GM19395 (cell line): ENCODE results near the gene PLBD2.
"Not testable (repeated sequence)": the region's sequence is repeated elsewhere in the genome, so short reads cannot be mapped to it uniquely, and the experiment has no call there.

Source experiments
- ATAC-seq: cut with Tn5 transposase; IDR thresholded peaks from one replicate; pipeline ENCODE4 v1.9.1; 2021; ENCODE audit warnings: mild to moderate bottlenecking, moderate library complexity; ENCODE audit not compliant: unreplicated experiment

The PLBD2 gene

DNA sequence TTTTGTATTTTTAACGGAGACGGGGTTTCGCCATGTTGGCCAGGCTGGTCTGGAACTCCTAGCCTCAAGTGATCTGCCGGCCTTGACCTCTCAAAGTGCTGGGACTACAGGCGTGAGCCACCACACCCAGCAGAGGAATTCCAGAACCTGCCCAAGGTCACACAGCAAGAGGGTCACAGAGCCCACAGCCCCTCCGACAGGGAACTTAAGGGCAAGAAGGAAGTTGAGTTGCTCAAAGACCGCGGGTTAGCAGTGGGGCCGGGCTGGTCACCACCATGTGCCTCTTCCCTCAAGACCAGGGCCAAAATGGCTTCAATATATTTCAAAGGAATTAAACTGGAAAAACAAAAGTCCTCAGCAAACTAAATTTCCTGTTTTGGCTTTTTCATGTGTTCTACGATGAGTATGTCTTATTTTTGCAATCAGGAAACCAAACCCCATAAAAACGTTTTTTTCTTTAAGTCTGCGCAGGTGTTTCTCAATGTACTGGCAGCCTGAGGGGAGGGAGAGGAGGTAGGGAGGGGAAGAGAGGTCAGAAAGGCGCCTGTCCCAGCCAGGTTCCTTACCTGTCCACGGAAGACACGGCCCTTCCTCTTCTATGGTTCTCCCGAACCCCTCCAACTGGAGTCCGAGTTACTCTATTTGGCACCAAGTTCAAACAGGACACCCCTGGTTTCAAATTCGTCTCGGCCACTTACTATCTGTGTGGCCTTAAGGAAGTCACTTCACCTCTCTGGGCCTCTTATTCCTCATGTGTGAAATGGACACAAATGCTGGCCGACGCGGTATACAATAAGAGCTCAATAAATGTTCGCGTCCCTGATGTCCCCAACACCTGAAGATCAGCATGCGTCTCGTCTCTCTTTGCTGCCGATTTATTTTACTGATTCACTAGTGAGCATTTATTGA, 24.3 kb upstream of the PLBD2 start:
- peak; percentile 30 for ATAC-seq

DNA sequence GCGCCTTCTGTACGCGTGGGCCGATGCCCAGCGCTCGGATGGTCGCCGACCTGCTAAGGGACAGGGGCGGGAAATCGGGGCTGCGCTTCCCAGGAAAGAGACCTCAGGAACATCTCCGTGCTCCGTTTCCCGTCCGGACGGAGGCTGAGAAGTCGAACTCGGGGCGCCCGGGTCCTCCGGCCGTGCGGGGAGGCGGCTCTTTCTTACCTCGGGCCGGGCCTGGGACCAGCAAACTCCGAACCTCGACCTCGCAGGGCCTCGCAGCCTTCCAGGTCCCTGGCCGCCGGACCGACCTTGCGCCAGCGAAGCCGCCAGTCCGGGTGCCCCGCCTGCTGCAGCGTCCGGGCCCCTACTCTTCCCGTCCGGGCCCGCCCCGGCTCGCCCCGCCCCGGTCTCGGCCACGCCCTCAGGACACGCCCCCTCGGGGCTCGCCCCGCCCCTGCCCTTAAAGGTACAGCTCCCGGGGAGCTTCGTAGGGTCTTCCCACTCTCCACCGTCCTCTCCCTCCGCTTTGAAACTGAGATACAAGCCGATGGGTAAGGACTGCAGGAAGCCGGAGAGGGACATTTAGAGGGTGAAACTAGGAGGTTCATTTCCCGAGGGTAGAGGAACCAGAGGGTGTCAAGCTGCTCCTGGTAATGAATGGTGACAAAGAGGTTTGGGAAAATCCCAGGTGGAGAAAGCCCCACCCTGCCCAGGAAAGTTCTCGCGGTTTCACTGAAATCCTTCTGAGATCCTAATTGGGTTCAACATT, 23.4 kb upstream of the PLBD2 start, which contains the start of gene SLC8B1:
Gene SLC8B1, minus strand, starts transcription at position 324 of the 754 bp plus-strand sequence. CDS start 2,231 bp downstream, outside the sequence.
- ATAC-seq = peak; percentile 84

DNA sequence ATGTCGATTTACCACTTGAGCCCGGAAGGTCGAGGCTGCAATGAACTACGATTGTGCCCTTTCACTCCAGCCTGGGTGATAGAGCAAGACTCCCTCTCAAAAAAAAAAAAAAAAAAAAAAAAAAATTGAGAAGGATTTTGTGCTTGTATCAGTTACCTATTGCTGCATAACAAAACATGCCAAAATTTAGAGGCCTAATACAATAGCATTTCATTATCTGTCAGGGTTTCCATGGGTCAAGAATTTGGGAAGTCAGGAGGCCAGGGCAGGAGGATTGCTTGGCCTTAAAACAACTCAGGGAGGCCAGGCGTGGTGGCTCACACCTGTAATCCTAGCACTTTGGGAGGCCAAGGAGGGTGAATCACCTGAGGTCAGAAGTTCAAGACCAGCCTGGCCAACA, 18.8 kb upstream of the PLBD2 start:
- ATAC-seq = no peak

DNA sequence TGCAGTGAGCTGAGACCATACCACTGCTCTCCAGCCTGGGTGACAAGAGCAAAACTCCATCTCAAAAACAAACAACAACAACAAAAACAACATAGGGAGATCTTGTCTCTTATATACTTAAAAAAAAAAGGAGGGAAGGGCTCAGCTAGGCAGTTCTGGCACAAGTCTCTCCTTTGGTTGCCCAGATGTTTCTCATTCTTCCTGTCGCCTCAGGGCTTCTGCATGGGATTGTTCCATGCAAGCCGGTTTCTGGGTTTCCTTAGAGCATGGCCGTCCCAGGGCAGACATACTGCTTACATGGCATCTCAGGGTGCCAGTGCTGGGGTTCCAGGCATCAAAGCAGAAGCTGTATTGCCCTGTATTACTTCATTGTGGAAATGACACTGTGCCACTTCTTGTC, 18.3 kb upstream of the PLBD2 start:
- no peak for ATAC-seq

DNA sequence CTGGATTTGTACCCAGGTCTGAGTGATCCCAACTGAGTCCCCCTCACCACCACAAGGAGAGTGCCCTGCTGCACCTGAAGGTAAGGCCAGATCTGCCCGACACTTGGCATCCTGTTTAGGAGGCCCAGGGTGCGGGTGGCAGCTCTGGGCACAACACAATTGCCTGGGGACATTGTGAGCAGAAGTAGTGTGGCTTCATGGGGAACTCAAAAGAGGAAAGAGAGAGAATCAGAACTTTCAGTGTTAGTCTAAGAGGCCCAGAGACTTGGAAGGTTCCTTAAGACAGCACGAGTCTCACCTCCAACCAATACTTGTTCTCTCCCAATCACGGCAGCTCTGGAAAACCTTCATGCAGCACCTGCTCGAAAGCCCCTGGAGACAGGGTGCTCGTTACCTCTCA, 16.9 kb upstream of the PLBD2 start:
- no peak for ATAC-seq

DNA sequence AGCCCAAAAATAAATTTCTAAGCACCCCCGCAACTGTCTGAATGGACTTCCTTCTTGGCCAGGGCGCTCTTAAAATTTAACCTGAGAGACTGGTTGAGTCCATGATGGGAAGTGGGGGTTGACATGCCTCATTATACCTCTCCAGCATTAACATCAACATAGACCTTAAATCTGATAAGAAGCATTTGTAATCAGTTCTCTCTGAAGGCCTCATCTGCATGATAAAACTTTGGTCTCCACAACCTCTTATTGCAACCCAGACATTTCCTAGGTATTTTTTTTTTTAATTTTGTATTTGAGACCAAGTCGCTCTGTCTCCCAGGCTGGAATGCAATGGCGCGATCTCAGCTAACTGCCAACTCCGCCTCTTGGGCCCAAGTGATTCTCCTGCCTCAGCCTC, 13.1 kb upstream of the PLBD2 start:
- ATAC-seq = no peak

DNA sequence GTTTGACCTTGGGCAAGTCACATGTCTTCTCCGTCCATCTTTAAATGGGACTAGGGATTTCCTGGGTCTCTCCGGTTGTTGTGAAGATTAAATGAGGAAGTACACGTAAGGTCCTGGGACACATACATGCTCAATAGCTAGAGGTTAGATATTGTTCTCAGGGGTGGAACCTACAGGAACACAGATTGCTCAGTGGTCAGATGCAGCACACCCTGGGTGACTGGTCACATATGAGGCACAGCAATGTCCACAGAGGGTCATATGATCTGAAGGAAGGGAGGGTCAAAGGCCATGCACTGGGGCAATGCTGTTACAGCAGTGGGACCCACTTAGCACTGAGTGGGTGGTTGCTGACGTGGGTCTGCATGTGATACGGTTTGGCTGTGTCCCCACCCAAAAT, 12.0 kb upstream of the PLBD2 start:
- ATAC-seq = no peak

DNA sequence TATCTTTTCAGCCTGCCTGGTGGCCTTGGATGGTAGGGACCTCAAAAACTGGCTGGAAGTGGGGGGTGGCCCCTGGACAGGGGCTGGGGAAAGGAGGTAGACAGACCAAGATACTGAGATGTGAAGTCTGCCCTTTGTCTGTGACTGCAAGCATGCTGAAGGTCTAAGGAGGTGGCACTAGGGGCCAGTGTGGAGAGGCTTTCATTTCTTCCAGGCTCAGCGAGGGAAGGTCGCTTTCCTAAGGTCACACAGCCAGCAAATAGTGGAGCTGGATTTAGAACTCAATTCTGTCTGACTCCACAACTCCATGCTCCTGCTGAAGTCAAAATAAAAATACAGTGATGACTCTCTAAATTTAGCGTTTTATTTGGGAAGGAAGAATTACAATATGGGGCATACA, 11.3 kb upstream of the PLBD2 start:
- ATAC-seq = no peak

DNA sequence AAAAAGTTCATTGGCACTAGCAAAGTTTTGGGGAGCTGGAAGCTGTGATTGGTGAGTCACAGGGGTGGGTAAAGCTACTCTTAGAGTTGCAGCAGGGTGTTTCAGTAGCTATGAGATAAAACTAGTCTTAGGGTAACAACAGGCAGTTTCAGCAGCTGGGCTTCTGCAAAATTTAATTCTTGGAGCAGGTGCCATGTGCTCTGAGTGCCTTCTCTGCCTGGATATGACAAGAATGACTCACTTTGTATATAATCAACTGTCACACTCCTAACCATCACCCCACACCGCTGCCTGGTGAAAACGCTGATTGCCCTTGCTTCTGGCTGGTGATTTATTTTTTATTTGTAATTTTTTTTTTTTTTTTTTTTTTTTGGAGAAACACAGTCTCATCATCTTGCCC, 10.5 kb upstream of the PLBD2 start:
- no peak for ATAC-seq

DNA sequence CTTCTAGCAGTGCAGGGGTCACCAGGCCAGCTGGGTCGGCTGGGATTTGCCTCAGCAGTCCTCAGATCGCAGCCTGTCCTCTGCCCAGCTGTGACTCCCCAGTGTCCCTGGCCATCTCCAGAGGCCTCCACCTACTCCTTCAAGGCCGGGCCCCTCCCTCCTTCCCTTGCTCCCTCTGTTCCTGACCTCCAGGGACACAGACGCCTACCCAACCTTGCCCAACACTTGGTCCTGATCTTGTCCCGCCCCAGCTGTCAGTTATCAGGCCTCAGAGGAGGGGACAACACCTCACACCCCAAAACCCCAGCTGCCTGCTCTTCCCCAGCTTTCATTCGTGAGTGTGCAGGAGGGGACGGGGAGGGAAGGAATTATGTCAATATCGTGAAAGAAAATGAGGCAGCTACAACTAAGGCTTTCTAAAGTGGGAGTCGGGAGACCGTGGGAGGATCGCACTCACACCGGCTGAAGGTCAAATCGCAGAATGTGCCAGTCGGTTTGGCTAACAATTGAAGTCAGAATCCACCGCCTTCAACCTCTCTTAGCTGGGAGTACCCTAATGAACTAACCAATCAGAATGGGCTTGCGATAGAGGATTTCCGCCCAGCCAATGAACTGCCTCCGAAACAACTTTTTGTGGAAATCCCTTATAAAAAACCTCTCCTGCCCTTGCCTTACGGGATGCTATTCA, 9.4 kb upstream of the PLBD2 start:
- ATAC-seq = no peak

DNA sequence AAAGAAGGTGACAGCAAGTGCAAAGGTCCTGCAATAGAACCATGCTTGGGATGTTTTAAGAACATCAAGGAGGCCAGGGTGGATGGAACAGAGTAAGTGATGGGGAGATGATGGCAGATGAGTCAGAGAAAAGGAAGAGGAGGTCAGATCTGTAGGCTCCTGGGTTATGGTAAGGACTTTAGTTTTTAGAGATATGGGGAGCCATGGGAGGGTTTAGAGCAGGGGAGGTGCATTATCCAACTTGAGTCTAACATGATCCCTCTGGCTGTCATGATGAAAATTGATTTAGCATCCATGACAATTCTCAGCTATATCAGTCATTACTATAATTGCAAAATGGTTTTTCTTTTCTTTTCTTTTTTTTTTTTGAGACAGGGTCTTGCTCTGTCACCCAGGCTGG, 7.3 kb upstream of the PLBD2 start:
- ATAC-seq = no peak

DNA sequence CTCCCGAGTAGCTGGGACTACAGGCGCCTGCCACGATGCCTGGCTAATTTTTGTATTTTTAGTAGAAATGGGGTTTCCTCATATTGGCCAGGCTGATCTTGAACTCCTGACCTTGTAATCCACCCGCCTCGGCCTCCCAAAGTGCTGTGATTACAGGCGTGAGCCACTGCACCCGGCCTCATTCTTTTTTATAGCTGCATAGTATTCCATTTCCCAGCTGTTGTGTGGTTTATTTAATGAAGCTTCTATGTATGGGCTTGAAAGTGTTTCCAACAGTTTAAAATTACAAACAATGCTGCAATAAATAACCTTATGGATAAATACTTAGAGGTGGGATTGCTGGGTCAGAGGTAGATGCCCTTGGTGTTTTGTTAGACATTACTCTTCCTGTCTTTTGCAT, 4.2 kb upstream of the PLBD2 start:
- ATAC-seq = not testable (repeated sequence)

DNA sequence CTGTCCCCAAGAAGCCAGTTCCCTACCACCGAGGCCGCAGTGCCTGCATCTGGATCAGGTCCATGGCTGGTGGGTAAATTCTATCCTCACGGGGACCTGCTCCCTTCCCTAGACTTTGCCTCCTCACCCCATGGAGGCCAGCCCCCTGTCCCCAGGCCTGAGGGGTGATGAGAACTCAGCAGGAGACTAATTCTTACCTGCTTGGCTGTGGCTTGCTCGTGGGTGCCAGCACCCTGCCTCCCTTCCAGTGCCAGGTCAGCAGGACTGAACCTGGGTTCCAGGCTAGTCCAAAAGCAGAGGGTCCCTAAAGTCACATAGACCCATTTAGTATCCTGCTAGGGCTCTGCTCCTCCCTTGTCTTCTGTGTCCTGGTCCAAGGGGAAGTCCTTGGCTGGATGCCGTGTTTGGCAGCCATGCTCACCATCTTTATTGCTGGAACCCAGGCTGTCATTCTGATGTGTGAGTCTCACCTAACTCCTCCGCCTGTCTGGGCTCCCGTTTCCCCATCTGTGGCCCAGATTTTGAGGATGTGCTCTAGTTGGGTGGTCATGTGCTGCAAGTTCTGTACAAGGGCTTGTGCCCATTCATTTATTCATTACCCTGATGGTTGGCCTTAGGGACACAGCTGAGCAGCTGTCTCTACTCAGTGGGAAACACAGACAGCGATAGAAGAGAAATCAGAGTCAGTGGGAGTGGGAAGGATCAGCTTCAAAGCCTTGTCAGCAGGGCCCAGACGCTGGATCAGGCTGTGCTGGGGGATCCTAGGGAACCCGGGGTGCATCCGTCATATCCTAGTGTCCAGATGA, 949 bp downstream of the PLBD2 start:
- ATAC-seq = no peak

DNA sequence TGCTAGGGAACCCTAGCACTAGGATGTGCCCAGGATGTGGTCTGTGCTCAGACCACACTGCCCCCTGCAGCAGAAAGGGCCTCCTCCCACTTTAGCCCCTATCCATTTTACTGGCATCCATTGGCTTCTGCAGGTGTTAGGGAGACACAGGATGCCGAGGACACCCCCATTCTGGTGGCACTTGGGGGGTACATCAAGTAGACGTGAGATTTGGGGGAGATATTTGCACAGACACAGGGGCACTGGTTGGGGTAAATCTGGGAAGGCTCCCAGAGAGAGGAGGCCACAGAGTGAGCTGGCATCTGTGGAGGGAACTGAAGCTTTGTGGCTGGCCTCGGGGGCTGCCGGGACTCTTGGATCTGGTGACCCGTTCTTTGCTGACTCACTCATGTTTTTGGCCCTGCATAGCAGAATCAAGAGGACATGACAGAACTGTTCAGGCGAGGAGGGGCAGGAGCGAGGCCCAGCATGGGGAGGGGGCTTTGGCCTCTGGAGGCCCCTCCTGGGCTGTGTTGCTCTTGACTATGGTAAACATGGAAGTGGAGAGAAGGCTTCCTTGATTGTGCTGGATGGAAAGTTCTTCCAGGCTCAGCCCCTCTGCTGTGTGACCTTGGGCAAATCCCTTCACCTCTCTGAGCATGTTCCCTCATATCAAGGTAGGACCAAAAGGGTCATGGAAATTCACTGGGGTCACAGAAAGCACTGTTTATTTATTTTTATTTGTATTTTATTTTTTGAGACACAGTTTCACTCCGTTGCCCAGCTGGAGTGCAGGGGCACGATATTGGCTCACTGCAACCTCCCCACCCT, 1.8 kb downstream of the PLBD2 start:
- ATAC-seq = no peak

DNA sequence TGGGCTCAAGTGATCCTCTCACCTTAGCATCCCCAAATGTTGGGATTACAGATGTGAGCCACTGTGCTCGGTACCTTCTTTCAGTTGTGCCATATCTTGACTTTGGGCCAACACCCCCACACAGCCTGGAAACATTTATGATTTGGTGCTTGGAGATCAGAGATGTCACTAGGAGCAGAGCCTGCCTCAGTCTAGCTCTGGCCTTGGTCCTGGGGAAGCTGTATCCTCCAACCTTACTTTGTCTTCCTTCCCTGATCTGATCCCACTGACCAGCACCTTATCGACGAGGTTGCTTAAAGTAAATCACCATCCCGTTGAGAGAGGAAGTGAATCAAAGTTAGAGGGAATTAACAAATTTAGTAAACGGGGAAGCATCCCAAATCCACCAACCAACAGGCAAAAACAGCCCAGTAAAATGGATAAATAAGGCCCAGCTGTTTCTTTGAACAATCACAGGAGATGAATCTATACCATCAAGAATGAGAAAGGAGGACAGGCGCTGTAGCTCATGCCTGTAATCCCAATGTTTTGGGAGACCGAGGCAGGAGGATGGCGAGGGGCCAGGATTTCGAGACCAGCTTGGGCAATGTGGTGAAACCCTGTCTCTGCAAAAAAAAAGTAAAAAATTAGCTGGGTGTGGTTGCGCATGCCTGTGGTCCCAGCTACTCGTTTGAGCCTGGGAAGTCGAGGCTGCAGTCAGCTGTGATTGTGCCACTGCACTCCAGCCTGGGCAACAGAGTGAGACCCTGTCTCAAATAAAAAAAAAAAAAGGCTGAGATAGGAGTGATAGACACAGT, 3.4 kb downstream of the PLBD2 start:
- ATAC-seq = no peak

DNA sequence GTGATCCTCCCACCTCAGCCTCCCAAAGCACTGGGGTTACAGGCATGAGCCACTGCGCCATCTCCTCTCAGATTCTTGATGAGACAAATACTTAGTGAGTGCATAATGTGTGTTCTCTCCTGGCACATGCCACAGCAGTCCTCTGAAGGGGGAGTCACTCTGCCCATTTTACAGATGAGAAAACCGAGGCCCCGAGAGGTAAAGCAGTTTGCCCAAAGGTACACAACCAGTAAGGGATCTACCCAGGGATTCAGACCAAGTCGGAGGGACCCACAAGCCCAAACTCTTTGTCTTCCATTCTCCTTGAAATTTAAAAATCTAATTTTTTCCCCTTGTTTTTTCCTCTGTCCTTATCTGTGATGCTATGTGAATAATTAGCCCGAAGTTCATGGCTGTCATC, 6.3 kb downstream of the PLBD2 start:
- ATAC-seq = no peak

DNA sequence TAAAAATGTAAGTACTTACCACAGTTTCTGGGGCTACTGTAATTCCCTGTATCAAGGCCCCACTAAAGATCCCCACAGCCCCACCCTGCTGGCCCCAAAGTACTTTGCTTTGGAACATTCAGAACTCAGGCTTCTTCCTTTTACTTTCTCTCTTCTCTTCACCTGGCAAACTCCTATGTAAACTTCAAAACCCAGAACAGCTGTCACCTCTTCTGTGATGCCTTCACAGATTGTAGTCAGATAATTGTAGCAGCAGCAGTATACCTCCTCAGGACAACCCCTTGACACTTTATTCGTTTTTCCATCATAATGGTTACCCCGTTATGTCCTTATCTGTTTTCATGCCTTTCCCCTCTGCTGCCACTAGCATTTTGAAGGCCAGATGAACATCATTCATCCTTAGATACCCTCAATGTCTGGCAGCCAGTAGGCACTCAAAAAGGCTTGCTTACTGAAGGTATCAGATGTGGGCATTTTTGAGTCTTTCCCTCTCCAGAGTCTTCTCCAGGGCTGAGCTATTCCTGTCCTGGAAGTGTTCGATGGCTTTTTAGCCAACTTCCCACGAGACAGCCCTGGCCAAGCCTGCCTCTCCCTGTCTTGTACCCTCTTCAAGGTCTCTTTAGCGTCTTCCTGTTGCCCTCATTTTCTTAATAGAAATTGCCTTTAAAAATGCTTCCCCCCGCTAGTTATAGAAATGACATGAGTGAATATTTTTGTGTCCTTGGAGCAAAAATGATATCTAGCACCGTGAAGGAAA, 7.4 kb downstream of the PLBD2 start:
- ATAC-seq = no peak

DNA sequence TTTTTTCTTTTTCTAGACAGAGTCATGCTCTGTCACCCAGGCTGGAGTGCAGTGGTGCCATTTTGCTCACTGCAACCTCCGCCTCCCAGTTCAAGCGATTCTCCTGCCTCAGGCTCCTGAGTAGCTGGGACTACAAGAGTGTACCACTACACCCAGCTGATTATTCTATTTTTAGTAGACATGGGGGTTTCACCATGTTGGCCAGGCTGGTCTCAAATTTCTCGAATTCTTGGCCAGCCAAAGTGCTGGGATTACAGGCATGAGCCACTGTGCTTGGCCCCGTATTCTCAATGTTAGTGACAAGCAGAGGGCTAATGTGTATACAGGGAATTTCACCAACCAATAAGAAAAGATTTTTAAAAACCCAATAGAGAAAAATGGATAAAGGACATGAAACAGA, 8.4 kb downstream of the PLBD2 start:
- no peak for ATAC-seq
